Daoy (cell line): ENCODE results near the gene CRKL. TPM values are rescaled to one million over a fixed set of nuclear protein-coding genes. Genes with fewer than 3 reads are reported as not detected.
"Not testable (repeated sequence)": the region's sequence is repeated elsewhere in the genome, so short reads cannot be mapped to it uniquely, and the experiment has no call there.

ENCODE experiments used
- DNase-seq: peaks from one replicate; pipeline ENCODE4 v3.0.0-alpha.2; 2015; ENCODE audit warnings: low read depth
- total RNA-seq: library from RNA; depleted of rRNA; stranded (reverse); fragments of >200 nt; shearing (Covaris generic); gene quantifications from 2 replicates; pipeline ENCODE4 v1.2.3, GENCODE V29; 2014

CRKL gene
- total RNA-seq, 1 experiment from 2014 or later: 32.2 TPM

DNA sequence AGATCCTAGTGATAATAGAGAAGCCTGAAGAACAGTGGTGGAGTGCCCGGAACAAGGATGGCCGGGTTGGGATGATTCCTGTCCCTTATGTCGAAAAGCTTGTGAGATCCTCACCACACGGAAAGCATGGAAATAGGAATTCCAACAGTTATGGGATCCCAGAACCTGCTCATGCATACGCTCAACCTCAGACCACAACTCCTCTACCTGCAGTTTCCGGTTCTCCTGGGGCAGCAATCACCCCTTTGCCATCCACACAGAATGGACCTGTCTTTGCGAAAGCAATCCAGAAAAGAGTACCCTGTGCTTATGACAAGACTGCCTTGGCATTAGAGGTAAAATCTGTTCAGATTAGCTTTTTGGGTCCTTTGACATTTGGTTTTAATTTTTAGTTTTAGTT lies 16.7 kb downstream of the CRKL start:
- DNase-seq: no peak

- DNase-seq: not testable (repeated sequence)
Measured at GRCh38 chr22:20935049-20935448, 17.8 kb downstream of the CRKL start.

- not testable (repeated sequence) for DNase-seq
Measured at GRCh38 chr22:20935780-20936539, 18.8 kb downstream of the CRKL start.

DNA sequence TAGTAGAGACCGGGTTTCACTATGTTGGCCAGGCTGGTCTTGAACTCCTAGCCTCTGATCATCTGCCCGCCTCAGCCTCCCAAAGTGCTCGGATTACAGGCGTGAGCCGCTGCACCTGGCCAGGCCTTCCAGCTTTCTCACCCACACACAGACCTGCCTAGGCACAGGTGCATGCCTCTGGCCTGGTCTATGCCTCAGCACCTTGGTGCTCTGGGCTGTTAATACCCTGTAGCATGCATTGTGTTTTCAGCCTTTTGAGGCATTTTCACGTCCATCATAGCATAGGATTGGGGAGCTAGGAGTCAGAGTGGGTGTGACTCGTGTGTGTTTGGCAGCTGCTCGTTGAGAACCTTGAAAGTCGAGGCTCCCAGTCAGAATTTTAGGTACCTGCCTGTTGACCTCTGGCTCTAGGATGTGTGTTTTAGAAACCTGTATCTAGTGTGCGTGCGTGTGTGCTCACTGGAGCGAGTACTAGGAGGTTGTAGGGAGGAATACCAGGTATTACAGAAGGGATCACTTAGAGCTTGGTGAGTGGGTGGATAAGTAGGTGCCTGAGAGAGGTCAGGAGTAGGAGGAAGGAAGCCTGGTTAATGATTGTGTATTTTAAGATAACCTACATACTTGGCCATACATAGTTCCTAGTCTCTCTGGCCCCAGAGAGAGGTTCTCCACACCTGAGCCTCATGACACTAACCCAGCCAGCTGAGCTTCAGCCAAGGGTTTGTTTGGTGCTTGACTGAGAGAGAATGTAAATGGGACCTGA lies 20.0 kb downstream of the CRKL start:
- DNase-seq: no peak

DNA sequence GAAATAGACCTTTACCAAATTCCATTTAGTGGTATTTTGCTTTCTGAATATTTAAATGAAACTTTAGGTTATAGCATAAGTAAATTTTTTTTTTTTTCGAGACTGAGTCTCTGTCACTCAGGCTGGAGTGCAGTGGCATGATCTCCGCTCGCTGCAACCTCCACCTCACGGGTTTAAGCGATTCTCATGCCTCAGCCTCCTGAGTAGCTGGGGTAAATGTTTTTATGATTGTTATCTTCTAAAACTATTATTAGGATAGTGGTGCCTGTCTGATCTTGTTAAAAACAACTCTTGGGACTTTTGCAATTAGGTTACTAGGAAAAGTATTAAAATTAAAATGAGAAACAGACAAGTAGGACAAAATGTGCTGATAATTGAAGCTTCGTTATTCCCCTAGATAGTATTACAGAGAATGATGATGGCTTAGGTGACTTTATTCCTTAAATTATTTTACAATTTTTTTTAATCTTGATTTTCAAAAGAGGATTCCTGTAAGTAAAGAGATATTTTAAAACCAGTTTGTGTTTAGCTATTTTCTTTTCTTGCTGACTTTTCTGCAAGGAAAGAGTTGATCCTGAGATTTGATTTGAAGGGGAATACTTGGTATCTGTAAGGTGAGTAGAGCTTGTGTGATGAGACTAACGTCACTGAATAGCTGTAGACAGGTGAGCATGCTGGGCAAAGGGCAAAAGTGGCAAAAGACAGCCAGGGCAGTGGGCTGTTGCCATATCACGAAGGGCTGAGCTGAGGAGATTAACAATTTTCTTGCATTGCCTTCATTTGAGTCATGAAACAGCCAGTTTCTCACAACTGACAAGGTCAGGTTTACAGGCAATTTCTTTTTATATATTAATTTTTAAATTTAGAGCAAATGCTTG lies 20.8 kb downstream of the CRKL start:
- no peak for DNase-seq

- DNase-seq: not testable (repeated sequence)
Measured at GRCh38 chr22:20939457-20940185, 22.4 kb downstream of the CRKL start.

GRCh38 chr22:20940186-20940651 lies 23.0 kb downstream of the CRKL start:
- DNase-seq: no peak

- DNase-seq: no peak
Measured at GRCh38 chr22:20940904-20941385, 23.7 kb downstream of the CRKL start.

DNA sequence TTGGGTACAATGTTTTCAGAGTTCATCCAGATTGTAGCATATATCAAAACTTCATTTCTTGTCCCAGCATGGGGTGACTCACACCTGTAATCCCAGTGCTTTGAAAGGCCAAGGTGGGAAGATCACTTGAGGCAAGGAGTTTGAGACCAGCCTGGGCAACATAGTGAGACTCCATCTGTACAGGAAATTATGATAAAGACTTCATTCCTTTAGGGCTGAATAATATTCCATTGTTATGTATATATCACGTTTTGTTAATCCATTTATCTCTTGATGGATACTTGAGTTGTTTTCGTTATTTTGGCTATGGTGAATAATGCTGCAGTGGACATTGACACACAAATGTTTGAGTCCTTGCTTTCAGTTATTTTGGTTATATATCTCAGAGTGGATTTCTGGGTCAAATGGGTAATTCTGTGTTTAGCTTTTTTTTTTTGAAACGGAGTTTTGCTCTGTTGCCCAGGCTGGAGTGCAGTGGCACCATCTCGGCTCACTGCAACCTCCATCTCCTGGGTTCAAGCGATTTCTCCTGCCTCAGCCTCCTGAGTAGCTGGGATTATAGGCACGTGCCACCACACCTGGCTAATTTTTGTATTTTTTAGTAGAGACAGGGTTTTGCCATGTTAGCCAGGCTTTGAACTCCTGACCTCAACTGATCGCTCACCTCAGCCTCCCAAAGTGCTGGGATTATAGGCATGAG lies 25.1 kb downstream of the CRKL start:
- not testable (repeated sequence) for DNase-seq

DNA sequence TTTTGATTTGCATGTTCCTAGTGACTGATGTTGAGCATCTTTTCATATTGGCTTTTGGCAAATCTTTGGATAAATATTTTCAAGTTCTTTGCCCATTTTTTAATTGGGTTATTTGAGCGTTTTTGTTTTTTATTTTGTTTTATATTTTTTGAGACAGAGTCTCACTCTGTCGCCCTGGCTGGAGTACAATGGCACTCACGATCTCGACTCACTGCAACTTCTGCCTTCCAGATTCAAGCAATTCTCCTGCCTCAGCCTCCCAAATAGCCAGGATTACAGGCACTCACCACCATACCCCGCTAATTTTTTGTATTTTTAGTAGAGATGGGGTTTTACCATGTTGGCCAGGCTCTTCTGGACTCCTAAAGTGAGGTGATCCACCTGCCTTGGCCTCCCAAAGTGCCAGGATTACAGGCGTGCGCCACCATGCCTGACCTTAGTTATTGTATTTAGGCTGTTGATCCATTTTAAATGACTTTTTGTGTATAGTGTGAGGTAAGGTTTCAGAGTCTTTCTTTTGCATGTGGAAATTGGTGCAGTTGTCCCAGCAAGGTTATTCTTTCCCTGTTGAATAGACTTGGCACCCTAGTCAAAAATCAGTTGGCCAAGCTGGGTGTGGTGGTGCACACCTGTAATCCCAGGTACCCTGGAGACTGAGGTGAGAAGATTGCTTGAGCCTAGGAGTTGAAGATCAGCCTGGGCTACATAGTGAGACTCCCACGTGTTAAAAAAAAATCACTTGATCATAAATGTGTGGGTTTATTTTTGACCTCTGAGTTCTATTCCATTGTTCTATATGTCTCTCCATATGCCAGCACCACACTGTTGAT lies 26.1 kb downstream of the CRKL start:
- DNase-seq: no peak

- DNase-seq: no peak
Measured at GRCh38 chr22:20944042-20944441, 26.8 kb downstream of the CRKL start.

DNA sequence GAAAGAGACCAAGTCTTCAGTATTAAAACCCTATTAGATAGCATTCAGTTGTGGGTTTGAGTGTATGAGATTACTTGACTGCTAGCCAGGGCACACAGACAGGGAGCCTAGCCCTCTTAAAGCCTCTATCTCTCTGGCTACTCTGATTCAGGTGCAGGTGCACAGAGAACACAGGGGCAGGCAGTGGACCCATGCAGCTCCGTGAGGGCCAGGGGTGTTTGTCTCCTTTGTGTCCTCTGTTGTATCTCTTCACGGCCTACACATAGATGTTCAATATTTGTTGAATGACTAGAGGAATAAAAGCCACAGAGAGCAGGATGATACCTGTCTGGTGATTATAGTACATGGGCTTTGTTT lies 28.3 kb downstream of the CRKL start:
- DNase-seq: no peak

DNA sequence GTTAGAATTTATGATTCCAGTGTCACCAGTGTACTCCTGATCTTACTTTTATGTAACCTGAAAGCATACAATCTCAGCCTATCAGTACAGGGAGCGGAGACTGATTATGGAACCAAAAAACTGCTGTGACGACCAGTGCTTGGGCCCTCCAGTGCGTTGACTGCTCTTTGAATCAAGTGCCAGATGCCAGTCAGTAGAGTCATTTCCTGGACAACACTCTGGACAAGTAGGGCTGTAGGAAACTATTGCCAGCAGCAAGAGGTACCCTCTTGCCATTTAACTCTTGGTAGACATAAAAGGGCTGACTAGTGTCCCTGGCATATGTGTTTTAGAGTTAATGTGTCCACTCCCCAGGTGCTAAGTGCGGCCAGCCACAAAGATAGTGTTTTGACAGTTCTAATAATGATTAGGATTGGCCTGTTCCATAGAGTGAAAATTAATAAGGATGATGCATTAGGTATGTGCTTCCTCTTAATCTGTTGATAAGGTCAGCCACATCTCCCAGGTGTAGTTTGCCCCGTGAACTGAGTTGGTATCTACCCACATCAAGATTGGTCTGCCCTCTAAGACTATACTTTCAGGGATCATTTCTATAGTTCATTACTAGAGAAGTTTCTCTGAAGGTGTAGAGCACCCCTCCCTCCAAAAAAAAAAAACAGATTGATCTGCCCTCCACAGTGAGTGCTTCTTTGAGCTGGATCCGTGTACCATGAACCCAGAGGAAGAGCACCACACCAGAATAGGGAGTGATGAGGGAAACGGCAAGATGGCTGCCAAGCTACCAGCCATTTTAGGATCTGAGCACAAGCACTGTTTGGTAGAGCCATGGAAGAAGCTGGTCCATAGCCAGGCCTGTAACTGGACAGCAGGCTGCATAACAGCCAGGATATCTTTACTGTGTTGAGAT lies 29.1 kb downstream of the CRKL start:
- DNase-seq: peak; percentile 43

- no peak for DNase-seq
Measured at GRCh38 chr22:20946991-20947390, 29.8 kb downstream of the CRKL start.

DNA sequence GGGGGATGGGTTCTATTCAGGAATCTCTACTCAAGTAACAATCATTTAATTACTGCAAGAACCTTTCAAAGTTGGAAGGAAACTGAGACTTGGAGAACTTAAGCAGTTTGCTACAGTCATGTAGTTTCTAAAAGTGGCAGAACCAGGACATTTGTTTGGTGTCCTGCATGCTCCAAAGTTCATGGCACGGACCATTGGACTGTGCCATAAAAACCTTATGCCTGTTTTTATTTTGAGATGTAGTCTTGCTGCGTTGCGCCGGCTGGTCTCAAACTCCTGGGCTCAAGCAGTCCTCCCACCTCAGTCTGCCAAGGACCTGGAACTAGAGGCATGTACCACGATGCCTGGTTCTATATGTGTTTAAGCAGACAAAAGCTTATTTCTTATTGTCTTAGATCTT lies 31.2 kb downstream of the CRKL start:
- DNase-seq: no peak

DNA sequence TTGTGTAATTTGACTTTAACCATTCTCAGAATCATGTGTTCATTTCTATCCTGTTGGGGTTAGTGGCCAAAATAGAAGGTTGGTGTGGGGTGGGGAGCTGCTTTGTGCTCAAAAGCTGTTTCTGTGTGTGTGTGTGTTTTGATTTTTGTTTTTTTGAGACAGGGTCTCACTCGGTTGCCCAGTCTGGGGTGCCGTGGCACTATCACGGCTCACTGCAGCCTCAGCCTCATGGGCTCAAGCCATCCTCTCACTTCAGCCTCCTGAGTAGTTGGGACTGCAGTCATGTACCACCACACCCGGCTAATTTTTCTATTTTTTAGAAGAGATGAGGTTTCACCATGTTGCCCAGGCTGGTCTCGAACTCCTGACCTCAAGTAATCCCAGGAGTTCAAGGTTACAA lies 31.8 kb downstream of the CRKL start:
- no peak for DNase-seq

DNA sequence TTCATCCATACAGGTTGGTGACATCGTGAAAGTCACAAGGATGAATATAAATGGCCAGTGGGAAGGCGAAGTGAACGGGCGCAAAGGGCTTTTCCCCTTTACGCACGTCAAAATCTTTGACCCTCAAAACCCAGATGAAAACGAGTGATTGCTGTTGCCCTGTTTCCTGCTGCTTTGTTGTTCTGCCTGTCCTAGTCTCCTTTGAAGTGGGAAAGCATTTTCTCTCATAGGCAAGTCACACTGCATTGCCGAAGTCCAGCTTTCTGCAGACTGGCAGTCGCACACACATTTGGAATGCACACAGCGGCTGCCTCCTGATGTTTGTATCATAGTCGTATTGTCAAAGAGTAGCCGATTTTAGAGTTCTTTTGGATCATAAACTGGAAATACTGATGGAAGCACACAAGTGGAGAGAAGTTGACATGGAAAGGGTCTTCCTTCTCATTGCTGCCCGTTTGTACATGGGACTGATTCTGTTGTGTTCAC lies 32.5 kb downstream of the CRKL start:
- DNase-seq: no peak

GRCh38 chr22:20951151-20951931 lies 34.1 kb downstream of the CRKL start:
- no peak for DNase-seq
